T-helper 1 cell (primary cell): ENCODE measurements around the gene PCNA.

Experiments
- DNase-seq, 5 donors: peaks; one replicate each; pipeline ENCODE4 v3.0.0-alpha.2; 2012 to 2020

The PCNA gene

GRCh38 chr20:5065166-5065878, 54.4 kb downstream of the PCNA start:
- DNase-seq: no peak
